GM18861 (cell line): ENCODE data around the gene PTPMT1.
"Not testable (repeated sequence)": the region's sequence is repeated elsewhere in the genome, so short reads cannot be mapped to it uniquely, and the experiment has no call there.

ENCODE experiments used
- ATAC-seq: cut with Tn5 transposase; IDR thresholded peaks from one replicate; pipeline ENCODE4 v1.9.1; 2021; ENCODE audit not compliant: unreplicated experiment

The PTPMT1 gene, protein sequence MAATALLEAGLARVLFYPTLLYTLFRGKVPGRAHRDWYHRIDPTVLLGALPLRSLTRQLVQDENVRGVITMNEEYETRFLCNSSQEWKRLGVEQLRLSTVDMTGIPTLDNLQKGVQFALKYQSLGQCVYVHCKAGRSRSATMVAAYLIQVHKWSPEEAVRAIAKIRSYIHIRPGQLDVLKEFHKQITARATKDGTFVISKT

DNA sequence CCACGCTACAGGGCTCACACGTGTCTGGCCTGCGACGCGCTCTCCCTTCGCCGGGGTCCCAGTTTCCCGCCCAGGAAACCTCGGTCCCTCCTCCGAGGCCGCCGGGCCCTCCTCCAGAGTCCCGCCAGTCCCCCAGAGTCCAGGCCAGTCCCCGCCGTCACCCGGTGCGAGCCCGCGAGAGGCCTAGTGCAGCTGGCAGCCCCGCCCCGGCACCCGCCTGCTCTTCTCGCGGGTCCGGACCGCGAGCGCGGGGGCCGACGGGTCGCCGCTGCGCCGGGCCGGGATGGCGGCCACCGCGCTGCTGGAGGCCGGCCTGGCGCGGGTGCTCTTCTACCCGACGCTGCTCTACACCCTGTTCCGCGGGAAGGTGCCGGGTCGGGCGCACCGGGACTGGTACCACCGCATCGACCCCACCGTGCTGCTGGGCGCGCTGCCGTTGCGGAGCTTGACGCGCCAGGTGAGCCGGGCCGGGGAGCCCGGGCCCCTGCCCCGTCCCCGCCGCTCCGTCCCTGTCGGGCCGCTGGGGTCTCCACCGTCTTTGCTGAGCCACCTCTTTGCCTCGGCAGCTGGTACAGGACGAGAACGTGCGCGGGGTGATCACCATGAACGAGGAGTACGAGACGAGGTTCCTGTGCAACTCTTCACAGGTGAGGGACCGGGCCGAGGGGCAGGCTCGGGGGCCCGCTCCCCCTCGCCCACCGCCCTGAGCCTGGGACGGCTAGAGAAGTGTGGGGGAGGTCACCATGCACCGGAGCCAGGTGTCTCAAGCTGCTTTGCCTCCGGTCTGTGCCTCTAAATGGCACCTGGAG, at the start of gene PTPMT1:
Gene PTPMT1 (plus strand): TSS at position 260 of the 809 bp plus-strand sequence. CDS start 24 bp downstream, at position 284.
- peak; percentile 87 for ATAC-seq

DNA sequence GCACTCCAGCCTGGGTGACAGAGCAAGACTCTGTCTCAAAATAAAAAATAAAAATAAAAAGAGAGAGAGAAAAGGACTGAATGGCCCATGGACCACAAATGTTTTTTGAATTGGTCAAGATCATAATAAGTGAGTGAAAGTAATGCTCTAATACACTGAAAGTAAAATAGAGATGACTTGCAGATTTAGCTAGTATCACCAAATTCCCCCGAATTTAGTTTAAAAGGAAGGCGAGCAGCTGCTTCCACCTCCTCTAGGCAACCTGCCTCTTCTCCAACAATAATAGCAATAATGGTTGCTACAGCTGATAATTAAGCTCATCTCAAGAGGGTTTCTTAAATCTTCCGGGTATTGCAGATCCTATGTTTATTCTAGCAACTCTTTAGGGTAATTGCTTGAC, 49.2 kb upstream of the PTPMT1 start:
- no peak for ATAC-seq

DNA sequence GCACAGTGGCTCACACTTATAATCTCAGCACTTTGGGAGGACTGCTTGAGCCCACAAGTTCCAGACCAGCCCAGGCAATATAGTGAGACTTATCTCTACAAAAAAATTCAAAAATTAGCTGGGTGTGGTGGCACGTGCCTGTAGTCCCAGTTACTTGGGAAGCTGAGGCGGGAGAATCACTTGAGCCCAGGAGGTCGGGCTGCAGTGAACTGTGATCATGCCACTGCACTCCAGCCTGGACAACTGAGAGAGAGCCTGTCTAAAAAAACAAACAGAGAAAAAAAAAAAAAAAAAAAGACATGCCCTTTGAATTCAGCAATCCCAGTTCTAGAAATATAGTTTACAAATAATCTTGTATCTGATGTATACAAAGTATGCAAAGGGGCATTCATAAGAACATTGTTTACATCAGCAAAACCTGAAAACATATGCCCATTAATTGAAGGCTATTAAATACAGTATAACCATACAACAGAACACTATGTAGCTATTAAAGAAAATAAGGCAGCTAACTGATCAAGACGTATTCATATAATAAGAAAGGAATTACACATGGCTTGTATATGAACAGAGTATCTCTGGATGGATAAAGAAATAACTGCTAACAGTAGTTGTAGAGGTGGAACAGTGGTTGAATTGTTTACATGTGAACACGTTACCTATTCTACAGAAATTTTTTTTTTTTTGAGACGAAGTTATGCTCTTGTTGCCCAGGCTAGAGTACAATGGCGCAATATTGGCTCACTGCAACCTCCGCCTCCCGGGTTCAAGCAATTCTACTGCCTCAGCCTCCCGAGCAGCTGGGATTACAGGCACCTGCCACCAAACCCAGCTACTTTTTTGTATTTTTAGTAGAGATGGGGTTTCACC, 48.2 kb upstream of the PTPMT1 start:
- no peak for ATAC-seq

DNA sequence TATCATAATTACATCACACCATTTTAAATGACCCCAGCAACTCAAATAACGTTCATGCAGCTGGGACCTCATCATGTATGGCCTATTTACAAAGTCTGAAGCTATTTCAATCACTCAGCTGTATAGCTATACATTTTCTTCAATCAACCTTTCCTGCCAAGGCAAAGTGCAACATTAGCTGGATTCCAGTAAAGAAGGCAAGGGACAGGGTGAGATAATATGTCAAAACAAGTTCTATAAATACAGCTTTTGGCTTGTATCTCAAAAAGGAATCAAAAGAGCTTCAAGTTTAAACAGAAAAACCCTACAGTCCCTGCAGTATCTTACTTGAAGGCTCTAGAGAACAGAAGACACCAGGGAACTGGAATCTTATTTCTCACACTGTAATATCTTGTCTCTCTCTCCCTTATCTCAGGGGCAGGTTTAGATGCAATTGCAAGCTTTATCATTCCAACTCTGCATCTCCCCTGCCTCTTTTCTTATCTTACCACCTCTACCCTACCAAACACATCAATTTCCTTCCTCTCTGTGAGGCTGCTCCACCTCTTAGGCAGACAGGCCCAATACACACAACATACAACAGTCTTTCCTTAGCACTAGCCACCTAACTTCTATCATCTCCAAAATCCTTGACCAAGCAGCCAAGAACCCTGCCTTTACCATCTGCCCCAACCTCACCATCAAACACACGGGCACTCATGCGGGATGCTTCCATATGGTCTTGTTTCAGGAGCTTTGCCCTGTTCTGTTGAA, 47.0 kb upstream of the PTPMT1 start:
- no peak for ATAC-seq

DNA sequence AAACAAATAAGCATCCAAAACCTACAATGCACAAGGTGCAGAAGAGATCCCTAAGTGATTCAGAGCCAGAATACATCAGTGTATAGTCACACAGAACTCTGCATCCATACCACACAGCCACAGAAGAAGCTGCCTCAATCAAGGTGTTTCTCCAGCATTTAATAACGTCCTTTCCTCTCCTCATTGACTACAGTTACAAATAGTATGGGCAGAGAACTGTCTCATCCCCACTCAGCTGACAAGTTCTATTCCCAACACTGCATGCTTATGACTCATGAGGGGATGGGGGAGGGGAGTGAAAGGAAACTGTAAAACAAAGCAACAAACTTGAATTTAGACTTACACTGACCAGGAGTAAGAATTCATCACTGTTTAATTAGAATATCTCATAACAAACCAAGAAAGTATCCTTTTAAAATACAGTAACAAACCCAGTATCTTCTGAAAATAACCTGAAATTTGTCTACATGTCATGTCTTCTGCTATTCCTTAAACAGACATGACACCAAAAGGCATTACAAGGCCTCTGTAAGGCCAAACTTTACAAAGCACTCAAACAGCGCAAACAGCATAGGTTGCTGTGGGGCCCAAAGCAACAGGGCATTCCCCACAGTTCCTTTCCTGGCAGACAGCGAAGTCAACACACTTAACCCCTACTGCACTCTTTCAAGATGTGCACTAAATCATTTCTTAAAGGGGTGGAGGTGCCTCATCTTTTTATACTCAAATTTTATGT, 41.7 kb upstream of the PTPMT1 start:
- ATAC-seq = peak; percentile 47

DNA sequence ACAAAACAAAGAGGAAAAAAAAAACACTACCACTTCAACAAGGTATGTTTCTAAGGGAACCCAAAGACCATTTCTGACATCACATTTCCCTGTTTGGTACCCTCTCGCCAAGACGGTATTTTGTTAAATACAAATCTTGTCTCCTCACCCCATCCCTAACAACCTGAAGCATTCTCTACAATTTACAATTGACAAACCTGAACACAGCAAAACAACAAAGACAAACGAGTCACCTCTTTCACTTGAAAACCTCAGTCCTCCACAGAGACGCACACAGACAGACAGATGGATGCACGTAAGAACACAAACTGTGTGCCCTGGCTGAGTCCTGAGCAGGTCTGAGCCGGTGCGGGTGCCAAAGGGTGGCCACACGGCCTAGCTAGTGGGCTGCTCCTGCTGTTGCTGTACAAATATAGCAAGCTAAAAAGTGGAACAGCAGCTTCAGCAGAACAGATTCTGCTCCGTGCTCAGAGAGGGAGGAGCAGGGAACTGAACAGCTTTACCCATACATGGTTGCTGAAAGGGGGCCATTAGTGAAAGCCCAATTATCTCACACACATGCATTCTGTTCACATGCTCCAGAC, 41.0 kb upstream of the PTPMT1 start:
- no peak for ATAC-seq

DNA sequence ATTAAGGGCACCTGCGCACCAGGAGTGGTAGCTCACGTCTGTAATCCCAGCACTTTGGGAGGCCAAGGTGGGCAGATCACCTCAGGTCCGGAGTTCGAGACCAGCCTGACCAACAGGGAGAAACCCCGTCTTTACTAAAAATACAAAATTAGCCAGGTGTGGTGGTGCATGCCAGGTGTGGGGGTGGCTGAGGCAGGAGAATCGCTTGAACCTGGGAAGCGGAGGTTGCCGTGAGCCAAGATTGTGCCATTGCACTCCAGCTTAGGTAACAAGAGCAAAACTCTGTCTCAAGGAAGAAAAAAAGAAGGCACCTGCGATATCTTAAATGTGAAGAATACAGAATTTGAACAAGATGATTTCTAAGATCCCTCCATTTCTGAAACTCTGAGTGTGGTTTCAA, 39.4 kb upstream of the PTPMT1 start:
- ATAC-seq = not testable (repeated sequence)

DNA sequence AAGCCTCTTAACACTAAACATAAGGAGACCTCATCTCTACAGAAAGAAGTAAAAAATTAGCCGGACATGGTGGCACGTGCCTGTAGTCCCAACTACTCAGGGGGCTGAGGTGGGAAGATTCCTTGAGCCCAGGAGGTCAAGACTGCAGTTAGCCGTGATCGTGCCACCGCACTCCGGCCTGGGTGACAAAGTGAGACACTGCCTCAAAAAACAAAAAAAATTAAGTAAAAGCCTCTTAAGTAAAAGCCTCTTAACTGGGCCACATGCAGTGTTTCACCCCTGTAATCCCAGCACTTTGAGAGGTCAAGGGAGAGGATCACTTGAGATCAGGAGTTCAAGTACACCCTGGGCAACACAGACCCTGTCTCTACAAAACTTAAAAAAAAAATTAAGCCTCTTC, 38.2 kb upstream of the PTPMT1 start:
- ATAC-seq = no peak

DNA sequence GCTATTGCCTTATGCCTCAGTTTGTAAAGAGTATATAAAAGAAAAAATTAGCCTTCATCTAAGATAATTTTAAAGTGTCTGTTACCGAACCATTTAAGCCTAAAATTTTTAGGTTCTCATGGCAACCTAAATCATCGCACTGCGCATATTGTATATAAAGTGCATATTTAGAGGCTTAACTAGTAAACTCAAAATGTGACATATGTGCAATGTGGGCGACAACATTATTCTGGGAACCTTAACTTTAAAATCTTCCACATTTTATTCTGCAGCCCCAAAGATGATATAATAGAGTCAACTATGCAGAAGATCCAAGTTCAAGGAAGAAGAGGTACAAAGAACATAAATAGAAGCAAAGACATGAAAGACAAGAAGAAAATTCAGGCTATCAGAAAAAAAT, 35.4 kb upstream of the PTPMT1 start:
- ATAC-seq = no peak

DNA sequence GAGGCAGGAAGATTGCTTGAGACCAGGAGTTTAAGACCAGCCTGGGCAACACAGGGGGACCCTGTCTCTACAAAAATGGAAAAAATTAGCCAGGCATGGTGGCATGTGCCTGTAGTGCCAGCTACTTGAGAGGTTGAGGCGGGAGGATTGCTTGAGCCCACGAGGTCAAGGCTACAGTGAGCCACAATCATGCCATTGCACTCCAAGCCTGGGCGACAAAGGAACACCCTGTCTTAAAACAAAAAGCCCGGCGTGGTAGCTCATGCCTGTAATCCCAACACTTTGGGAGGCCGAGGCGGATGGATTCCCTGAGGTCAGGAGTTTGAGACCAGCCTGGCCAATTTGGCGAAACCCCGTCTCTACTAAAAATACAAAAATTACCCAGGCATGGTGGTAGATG, 34.7 kb upstream of the PTPMT1 start:
- not testable (repeated sequence) for ATAC-seq

DNA sequence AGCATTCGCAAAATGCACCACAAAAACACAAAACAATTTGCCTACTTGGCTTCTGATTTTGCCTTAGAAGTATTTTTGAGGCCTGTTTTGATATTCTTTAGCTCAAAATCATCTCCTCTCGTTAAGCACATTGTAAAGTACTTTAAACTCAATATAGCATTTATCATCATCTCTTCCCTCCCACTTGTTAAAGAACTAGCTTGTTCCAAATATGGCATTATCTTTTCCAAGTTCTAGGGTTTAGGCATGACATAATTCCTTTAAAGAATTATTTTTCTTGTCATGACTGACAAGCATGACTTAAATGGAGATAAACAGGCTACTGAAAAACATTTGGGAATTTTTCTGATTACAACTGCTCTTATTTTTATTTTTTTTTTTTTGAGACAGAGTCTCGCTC, 33.7 kb upstream of the PTPMT1 start:
- no peak for ATAC-seq

DNA sequence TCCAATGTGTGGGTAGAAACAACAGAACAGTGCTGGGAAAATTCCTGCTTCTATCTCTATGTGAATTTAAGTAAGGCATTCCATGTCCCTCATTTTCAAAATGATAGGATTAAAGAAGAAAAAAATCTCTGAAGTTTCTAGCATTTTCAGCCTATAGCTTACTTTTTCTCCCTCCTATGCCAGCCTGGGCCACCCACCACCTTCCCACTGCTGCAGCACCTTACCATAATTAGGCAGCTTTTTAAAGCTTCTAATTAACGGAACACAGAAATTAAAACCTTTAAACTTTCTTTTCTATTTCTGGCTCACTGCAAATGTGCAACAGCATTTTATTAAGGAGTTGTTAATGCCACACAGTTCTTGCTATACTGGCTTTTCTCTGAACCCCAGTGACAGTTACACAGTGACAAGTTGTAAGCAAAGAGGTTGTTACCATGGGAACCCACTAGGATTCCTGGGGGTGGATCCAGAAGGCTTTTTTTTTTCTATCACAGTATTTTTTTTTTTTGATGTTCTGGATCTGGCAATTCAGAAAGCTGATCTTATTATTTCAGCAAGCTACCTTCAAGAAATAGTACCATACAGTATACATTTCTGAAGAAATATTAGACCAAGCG, 32.7 kb upstream of the PTPMT1 start:
- ATAC-seq = no peak

DNA sequence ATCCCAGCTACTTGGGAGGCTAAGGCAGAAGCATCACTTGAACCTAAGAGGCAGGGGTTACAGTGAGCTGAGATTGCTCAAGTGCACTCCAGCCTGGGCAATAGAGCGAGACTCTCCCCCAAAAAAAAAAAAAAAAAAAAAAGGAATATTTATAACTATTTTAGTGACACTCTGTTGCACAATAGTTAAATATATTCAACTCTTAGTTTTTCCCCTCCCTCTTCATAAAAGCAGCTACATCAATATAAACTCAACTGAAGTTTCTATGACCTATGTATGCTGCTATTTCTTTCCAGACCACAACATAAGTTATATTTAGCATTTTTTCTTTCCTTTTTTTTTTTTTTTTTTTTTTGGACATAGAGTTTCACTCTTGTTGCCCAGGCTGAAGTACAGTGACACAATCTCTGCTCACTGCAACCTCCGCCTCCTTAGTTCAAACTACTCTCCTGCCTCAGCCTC, 31.7 kb upstream of the PTPMT1 start:
- no peak for ATAC-seq

DNA sequence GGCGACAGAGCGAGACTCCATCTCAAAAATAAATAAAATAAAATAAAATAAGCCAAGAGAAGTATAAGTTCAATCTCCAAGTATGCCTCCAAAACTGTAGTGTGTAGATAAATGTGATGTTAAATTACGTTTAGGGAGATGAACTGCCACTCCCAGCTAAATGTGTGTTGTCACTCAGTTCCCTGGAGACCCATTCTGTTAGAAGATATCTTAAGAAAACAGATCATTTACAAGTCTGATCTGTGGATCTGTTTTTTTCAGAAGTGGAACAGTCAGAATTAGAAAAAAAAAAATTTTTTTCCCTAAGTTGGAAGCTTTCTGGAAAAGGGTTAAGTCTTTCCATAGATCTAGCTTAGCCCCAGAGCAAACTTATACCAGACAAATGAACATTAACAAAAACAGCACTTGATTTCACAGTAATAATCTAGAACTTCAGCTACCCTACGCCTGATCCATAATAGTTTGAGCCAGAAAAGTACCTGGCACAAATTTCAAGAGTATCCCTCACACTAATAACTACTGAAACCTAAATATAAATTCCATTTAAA, 30.6 kb upstream of the PTPMT1 start:
- ATAC-seq = no peak

DNA sequence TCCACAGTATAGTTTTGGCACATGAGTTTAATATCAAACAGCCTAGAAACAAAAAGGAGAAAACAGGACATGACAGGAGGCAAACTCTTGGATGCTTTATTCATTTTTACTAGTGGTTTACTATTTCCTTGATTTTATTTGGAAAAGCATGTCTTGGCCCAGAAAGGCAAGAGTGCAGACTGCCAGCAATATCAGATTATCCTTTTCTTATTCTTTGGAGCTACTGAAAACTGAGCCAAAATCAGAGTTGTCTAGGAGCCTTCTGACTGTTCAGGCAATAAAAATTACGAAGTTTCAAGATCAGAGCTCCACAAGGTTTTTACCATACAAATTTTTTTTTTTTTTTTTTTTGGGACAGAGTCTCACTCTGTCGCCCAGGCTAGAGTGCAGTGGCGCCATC, 28.5 kb upstream of the PTPMT1 start:
- ATAC-seq = no peak

DNA sequence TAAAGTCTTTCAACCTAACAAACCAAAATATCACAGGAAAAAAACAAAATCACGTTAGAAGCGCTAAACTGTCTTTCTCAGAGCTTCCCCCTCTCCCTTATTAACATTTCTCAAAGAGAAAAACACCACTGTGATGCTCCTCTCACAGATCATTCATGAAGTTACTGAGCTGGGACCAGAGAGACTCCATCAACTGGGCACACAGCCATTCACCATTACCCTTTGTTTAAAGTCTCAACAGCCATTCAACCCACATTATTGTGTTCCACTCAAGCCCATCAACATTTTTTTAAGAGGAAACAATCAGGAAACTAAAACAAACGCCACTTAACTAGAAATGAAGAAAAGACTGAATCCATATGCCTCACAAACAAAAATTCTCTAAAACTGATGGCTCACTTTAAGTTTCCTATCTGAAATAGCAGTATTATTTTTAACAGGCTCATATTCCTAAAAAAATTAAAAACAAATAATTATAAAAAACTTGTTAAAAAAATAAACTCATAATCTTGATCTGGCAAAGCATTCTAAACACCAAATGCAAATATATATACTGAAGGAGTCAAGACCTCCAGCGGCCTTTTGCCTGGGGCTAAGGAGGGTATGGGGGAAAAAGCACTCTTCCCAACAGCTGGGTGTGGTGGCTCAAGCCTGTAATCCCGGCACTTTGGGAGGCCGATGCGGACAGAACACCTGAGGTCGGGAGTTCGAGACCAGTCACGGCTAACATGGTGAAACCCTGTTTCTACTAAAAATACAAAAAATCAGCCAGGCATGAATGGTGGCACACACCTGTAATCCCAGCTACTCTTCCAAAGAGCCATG, 26.4 kb upstream of the PTPMT1 start:
- no peak for ATAC-seq

DNA sequence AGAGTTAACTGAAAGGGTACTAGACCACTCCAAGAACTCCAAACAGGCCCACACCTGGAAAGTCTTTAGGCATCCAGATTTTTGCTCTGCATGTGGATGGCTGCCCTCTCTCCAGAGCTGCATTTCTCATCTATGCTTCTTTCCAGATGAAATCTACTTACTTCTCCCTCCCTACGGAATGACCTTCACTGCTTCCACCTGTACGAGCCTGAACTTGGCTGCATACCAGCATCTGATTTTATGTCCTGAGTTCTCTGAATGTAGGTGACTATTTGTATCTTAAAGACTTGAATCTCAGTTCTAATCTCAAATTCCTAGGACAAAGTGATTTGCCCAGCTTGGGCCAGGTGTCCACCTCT, 25.7 kb upstream of the PTPMT1 start:
- no peak for ATAC-seq

DNA sequence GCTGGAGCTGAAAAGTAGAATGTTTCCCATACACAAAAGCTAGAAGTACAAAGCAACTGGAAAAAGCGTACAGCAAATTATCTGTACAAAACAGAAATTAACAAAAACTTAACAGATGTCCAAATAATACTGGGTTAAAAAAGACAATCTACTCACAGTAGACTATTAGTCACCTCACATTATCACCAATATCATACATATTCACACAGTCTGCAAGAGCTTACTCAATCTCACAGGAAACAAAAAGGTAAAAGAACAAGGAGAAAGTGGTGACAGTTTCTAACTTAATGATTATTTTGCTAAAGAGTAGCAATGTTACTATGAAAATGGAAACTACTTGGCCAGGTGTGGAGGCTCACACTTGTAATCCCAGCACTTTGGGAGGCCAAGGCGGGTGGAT, 24.3 kb upstream of the PTPMT1 start:
- ATAC-seq = no peak
